ENCODE measurements around the gene TCN1.
"Not testable (repeated sequence)": the region's sequence is repeated elsewhere in the genome, so short reads cannot be mapped to it uniquely, and the experiment has no call there.

TCN1 gene

DNA sequence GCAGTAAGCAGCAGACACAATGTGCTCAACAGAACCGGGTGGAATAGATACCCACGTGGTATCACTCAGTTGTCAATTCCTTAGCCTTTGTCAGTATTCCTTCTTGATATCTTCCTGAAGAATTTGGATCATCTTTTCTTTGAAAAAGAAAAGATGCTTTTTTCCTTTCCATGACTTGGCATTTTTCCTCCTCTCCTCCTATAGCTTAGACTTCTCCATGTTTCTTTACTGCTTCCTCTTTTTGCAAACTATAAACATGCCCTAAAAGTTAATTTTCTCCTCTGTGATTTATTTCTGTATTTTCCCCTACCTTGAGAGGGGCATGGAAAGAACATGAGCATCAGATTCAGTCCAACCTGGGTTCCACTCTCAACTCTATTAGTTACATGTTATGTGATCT is 32.7 kb downstream of the TCN1 start:
- no peak for TF ChIP-seq ELF4 (IDR thresholded peaks at IDR 0.05)
- no peak for TF ChIP-seq NFRKB (IDR thresholded peaks at IDR 0.05)
- TF ChIP-seq TARDBP (IDR thresholded peaks at IDR 0.05) = no peak
- no peak for TF ChIP-seq ZNF384 (IDR thresholded peaks at IDR 0.05)
- TF ChIP-seq, protein P1, sequence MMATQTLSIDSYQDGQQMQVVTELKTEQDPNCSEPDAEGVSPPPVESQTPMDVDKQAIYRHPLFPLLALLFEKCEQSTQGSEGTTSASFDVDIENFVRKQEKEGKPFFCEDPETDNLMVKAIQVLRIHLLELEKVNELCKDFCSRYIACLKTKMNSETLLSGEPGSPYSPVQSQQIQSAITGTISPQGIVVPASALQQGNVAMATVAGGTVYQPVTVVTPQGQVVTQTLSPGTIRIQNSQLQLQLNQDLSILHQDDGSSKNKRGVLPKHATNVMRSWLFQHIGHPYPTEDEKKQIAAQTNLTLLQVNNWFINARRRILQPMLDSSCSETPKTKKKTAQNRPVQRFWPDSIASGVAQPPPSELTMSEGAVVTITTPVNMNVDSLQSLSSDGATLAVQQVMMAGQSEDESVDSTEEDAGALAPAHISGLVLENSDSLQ (IDR thresholded peaks at IDR 0.05) = no peak
- no peak for TF ChIP-seq FOXA1 (IDR thresholded peaks at IDR 0.05)
- TF ChIP-seq L3MBTL2 (conservative IDR thresholded peaks at IDR 0.05) = no peak
- TF ChIP-seq ARNT (IDR thresholded peaks at IDR 0.05) = no peak
- no peak for TF ChIP-seq FOXK2 (IDR thresholded peaks at IDR 0.05)
- no peak for TF ChIP-seq FOXM1 (IDR thresholded peaks at IDR 0.05; ENCODE audit: borderline replicate concordance)
- no peak for TF ChIP-seq BHLHE40 (IDR thresholded peaks at IDR 0.05; ENCODE audit: borderline replicate concordance)
- TF ChIP-seq LEF1 (IDR thresholded peaks at IDR 0.05; ENCODE audit: borderline replicate concordance) = no peak
- no peak for TF ChIP-seq SP1 (IDR thresholded peaks at IDR 0.05)
- no peak for TF ChIP-seq HDGF (IDR thresholded peaks at IDR 0.05; ENCODE audit: borderline replicate concordance)
- no peak for TF ChIP-seq SUZ12 (IDR thresholded peaks at IDR 0.05)
- TF ChIP-seq CTBP1 (IDR thresholded peaks at IDR 0.05; ENCODE audit: borderline replicate concordance) = no peak
- no peak for DNase-seq (ENCODE audit: extremely low spot score)
- ChIA-PET POLR2A (no interaction called here), CTCF (no interaction called here)

DNA sequence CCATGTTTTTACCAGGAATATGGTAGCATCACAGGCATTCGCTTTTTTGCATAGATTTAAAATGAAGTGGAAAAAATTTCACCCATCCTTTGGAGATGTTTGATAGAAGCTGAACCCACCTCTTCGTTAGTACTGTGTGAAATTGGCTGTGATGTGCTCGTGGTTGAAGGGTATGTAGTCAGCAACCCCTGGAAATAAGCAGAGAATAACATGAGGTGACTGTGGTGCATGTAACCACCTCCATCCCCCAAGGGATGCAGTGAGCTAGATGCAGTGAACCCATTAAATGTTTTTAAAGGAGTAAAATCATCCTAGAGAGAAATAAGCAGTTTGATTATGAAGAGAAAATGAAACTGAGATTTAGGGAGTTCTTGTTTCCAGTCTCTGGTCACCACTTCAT is 36.9 kb downstream of the TCN1 start:
- DNase-seq (ENCODE audit: extremely low spot score) = no peak
- ChIA-PET CTCF (no interaction called here), POLR2A (no interaction called here)
- TF ChIP-seq ZNF384 (IDR thresholded peaks at IDR 0.05) = no peak

DNA sequence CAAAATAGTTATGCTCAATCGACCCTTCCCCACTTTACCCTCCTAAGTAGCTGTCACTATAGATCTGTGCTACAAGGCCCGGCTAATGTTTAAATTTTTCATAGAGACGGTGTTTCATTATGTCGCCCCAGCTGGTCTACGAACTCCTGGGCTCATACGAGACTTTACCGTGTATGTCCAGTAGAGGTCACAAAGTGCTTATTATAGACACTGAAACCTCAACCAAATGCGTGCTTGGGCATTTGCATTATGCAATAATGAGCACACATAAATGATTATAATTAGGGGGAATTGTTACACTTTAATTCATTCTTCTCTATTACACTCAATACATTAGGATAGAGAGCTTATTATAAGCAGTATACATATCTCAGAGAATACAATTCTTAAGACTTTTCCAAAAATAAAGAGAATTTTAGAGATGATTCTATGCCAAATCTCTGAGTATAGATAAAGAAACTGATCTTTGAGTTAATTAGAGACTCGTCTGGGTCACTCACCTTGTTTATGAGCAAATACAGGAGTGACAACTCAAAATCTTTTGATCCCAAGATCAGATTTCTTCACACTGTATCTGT is 43.2 kb downstream of the TCN1 start:
- CTCF ChIA-PET = no interaction called here
- POLR2A ChIA-PET = no interaction called here
- peak; percentile 45 for DNase-seq (ENCODE audit: extremely low spot score)
- TF ChIP-seq HDGF (IDR thresholded peaks at IDR 0.05; ENCODE audit: borderline replicate concordance) (no peak), ELF4 (IDR thresholded peaks at IDR 0.05) (no peak), FOXK2 (IDR thresholded peaks at IDR 0.05) (no peak), L3MBTL2 (conservative IDR thresholded peaks at IDR 0.05) (no peak), ZNF384 (IDR thresholded peaks at IDR 0.05) (no peak), LEF1 (IDR thresholded peaks at IDR 0.05; ENCODE audit: borderline replicate concordance) (no peak), FOXM1 (IDR thresholded peaks at IDR 0.05; ENCODE audit: borderline replicate concordance) (no peak), TARDBP (IDR thresholded peaks at IDR 0.05) (no peak), BHLHE40 (IDR thresholded peaks at IDR 0.05; ENCODE audit: borderline replicate concordance) (no peak)

DNA sequence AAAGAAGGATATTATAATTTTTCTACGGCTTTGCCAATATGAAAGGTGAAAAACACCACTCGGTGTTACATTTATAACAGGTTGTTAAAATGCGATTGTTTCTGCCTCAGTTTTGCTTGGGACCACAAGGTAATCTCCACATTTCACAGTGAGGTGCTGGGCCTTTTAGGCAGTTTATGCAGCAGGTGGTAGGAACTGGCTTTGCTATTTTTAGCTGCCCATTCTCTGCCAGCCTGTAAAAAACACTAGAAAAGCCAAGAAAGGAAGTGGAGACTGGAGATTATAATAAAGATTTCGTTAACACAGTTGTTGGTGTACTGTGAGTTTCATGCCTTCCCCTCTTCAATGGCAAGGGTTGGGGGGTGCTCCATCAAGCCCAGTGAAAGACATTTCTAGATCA is 47.7 kb downstream of the TCN1 start:
- no peak for TF ChIP-seq SP1 (IDR thresholded peaks at IDR 0.05)
- no peak for TF ChIP-seq BHLHE40 (IDR thresholded peaks at IDR 0.05; ENCODE audit: borderline replicate concordance)
- no peak for TF ChIP-seq ZNF384 (IDR thresholded peaks at IDR 0.05)
- no peak for TF ChIP-seq SUZ12 (IDR thresholded peaks at IDR 0.05)
- TF ChIP-seq, protein P1 (IDR thresholded peaks at IDR 0.05) = no peak
- TF ChIP-seq TARDBP (IDR thresholded peaks at IDR 0.05) = no peak
- TF ChIP-seq HDGF (IDR thresholded peaks at IDR 0.05; ENCODE audit: borderline replicate concordance) = no peak
- no peak for TF ChIP-seq FOXA1 (IDR thresholded peaks at IDR 0.05)
- no peak for TF ChIP-seq LEF1 (IDR thresholded peaks at IDR 0.05; ENCODE audit: borderline replicate concordance)
- TF ChIP-seq L3MBTL2 (conservative IDR thresholded peaks at IDR 0.05) = no peak
- TF ChIP-seq NFRKB (IDR thresholded peaks at IDR 0.05) = no peak
- no peak for TF ChIP-seq CTBP1 (IDR thresholded peaks at IDR 0.05; ENCODE audit: borderline replicate concordance)
- TF ChIP-seq ELF4 (IDR thresholded peaks at IDR 0.05) = no peak
- no peak for TF ChIP-seq ARNT (IDR thresholded peaks at IDR 0.05)
- no peak for TF ChIP-seq FOXK2 (IDR thresholded peaks at IDR 0.05)
- ChIA-PET CTCF (no interaction called here), POLR2A (no interaction called here)
- no peak for DNase-seq (ENCODE audit: extremely low spot score)

DNA sequence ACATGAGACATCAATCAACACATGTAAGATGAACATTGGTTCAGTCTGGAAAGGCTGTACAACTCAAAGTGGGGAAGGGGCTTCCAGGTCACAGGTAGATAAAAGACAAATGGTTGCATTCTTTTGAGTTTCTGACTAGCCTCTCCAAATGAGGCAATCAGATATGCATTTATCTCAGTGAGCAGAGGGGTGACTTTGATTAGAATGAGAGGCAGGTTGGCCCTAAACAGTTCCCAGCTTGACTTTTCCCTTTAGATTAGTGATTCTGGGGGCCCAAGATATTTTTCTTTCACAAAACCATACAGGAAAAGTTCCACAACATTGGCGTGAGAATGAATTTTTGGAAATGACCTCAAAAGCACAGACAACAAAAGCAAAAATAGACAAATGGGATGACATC is 49.9 kb downstream of the TCN1 start:
- CTCF ChIA-PET = interaction anchor here (1.1 kb wide), 1 partner anchor 102 kb away, joined by 3 read pairs; no protein-coding TSS in a partner anchor

DNA sequence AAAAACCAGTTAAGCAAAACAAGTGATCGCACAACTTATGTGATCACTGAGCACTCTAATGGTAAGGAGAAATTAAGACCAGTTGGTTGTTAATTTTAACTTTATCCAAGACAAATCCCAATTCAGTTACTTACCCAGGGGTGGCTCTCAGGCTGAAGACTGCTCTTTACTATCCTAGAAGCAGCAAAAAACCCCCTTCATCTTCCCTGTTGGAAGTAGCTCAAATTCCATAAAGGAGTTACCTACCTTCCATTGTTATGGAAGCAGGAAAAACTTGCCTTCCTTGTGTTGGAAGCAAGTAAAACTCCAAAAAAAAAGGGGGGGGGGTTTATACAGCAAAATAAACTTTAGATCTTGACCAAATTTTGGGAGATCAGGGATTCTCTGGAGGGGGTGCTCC is 50.5 kb downstream of the TCN1 start:
- ChIA-PET CTCF (no interaction called here), POLR2A (no interaction called here)
- TF ChIP-seq L3MBTL2 (conservative IDR thresholded peaks at IDR 0.05) = no peak
- no peak for TF ChIP-seq ZNF384 (IDR thresholded peaks at IDR 0.05)
- TF ChIP-seq FOXM1 (IDR thresholded peaks at IDR 0.05; ENCODE audit: borderline replicate concordance) = no peak
- no peak for TF ChIP-seq ELF4 (IDR thresholded peaks at IDR 0.05)
- no peak for TF ChIP-seq FOXK2 (IDR thresholded peaks at IDR 0.05)
- no peak for TF ChIP-seq HDGF (IDR thresholded peaks at IDR 0.05; ENCODE audit: borderline replicate concordance)
- TF ChIP-seq CTBP1 (IDR thresholded peaks at IDR 0.05; ENCODE audit: borderline replicate concordance) = no peak
- TF ChIP-seq FOXA1 (IDR thresholded peaks at IDR 0.05) = no peak
- no peak for TF ChIP-seq SUZ12 (IDR thresholded peaks at IDR 0.05)
- no peak for TF ChIP-seq NFRKB (IDR thresholded peaks at IDR 0.05)
- TF ChIP-seq, protein P1 (IDR thresholded peaks at IDR 0.05) = no peak
- DNase-seq (ENCODE audit: extremely low spot score) = no peak

More for the DNA sequence above, 49.9 kb downstream of the TCN1 start:
- DNase-seq (ENCODE audit: extremely low spot score); POLR2A ChIA-PET: not testable (repeated sequence)

DNA sequence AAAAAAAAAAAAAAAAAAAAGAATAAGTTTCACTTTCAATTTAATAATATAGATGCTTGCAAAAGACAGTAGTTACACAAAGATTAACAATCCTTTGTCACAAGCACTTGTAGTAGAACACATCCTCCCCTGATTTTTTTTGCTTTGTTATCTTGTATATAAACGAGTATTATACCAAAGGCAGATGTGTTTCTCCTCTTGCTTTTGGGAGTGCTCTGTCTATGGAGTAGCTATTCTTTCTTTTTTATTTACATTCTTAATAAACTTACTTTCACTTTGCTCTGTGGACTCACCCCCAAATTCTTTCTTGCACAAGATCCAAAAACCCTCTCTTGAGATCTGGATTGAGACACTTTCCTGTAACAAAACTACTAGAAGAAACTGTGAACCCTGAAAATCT is 52.3 kb downstream of the TCN1 start:
- no peak for DNase-seq (ENCODE audit: extremely low spot score)
- TF ChIP-seq FOXM1 (IDR thresholded peaks at IDR 0.05; ENCODE audit: borderline replicate concordance) (no peak), FOXA1 (IDR thresholded peaks at IDR 0.05) (no peak), LEF1 (IDR thresholded peaks at IDR 0.05; ENCODE audit: borderline replicate concordance) (no peak), CTBP1 (IDR thresholded peaks at IDR 0.05; ENCODE audit: borderline replicate concordance) (no peak), ZNF384 (IDR thresholded peaks at IDR 0.05) (no peak), L3MBTL2 (conservative IDR thresholded peaks at IDR 0.05) (no peak), TARDBP (IDR thresholded peaks at IDR 0.05) (no peak), SUZ12 (IDR thresholded peaks at IDR 0.05) (no peak), HDGF (IDR thresholded peaks at IDR 0.05; ENCODE audit: borderline replicate concordance) (no peak), ARNT (IDR thresholded peaks at IDR 0.05) (no peak), BHLHE40 (IDR thresholded peaks at IDR 0.05; ENCODE audit: borderline replicate concordance) (no peak), SP1 (IDR thresholded peaks at IDR 0.05) (no peak), FOXK2 (IDR thresholded peaks at IDR 0.05) (no peak)
- ChIA-PET CTCF (interaction anchor here (0.6 kb wide), 1 partner anchor 105 kb away, joined by 3 read pairs; no protein-coding TSS in a partner anchor), POLR2A (no interaction called here)

Measured in HEK293T (cell line).